Upper lobe of right lung (tissue), 1 donor: Measurements from ENCODE around the gene HSPA6. TPM values are rescaled to one million over a fixed set of nuclear protein-coding genes. Genes with fewer than 3 reads are reported as not detected.
"Not testable (repeated sequence)": the region's sequence is repeated elsewhere in the genome, so short reads cannot be mapped to it uniquely, and the experiment has no call there.

Experiments
- ATAC-seq: fragments of 200-7000 bp; cut with Tn5 transposase; one replicate; pipeline ENCODE4 v1.9.1; 2020; ENCODE audit warnings: mild to moderate bottlenecking, moderate library complexity
- DNase-seq: peaks from one replicate; pipeline ENCODE4 v3.0.0-alpha.2; 2020
- H3K27ac ChIP-seq: fragments of 200-600 bp; one replicate; pipeline ENCODE4 v1.8.0; 2022
- H3K27me3 ChIP-seq: fragments of 200-600 bp; one replicate; pipeline ENCODE4 v1.8.0; 2022; ENCODE audit warnings: mild to moderate bottlenecking
- H3K36me3 ChIP-seq: fragments of 200-600 bp; one replicate; pipeline ENCODE4 v1.8.0; 2022
- H3K4me1 ChIP-seq: fragments of 200-600 bp; one replicate; pipeline ENCODE4 v1.8.0; 2022
- H3K4me3 ChIP-seq: fragments of 200-600 bp; one replicate; pipeline ENCODE4 v1.8.0; 2022; ENCODE audit warnings: mild to moderate bottlenecking
- H3K9me3 ChIP-seq: fragments of 200-600 bp; one replicate; pipeline ENCODE4 v1.8.0; 2022
- CTCF ChIP-seq: fragments of 200-600 bp; IDR thresholded peaks from one replicate; pipeline ENCODE4 v1.8.0; 2022; ENCODE audit warnings: antibody characterized with exemption
- intact Hi-C: fragments of 100-400 bp; cut with DNase I; formaldehyde crosslinking; loops from one replicate; pipeline ENCODE4 v1.11.0; 2022
- total RNA-seq: library from RNA; stranded (reverse); fragmentation: NEBNext Ultra II Directional; extraction: Animal tissue kit (Norgen Biotek cat#: 25700); gene quantifications from one replicate; pipeline ENCODE4 v1.2.1, GENCODE V29; 2021
- donor health status: DM: no; HTN: yes; CAD: no; lungs with severe emphysema.

Gene HSPA6
- total RNA-seq, 1 donor from 2014 or later = 10.9 TPM

GRCh38 chr1:161556990-161557389, 32.6 kb downstream of the HSPA6 start:
- H3K4me1 ChIP-seq, H3K4me3 ChIP-seq, H3K9me3 ChIP-seq, ATAC-seq, H3K36me3 ChIP-seq, intact Hi-C loops, DNase-seq, H3K27me3 ChIP-seq, H3K27ac ChIP-seq: not testable (repeated sequence)

GRCh38 chr1:161557506-161558450, 33.4 kb downstream of the HSPA6 start:
- ATAC-seq, H3K4me1 ChIP-seq, H3K4me3 ChIP-seq, H3K27me3 ChIP-seq, DNase-seq, H3K9me3 ChIP-seq, intact Hi-C loops, H3K27ac ChIP-seq, H3K36me3 ChIP-seq: not testable (repeated sequence)

GRCh38 chr1:161560960-161561715, 36.8 kb downstream of the HSPA6 start:
- DNase-seq, H3K27ac ChIP-seq, H3K36me3 ChIP-seq, H3K9me3 ChIP-seq, H3K4me1 ChIP-seq, H3K4me3 ChIP-seq, H3K27me3 ChIP-seq, intact Hi-C loops: not testable (repeated sequence)
- ATAC-seq = peak; percentile 90
- peak; percentile 31 for TF ChIP-seq CTCF

GRCh38 chr1:161562441-161562840, 38.1 kb downstream of the HSPA6 start:
- H3K27ac ChIP-seq, H3K4me3 ChIP-seq, intact Hi-C loops, H3K9me3 ChIP-seq, H3K36me3 ChIP-seq, DNase-seq, H3K27me3 ChIP-seq, H3K4me1 ChIP-seq: not testable (repeated sequence)
- ATAC-seq = peak; percentile 83

- H3K36me3 ChIP-seq, H3K4me1 ChIP-seq, H3K9me3 ChIP-seq, intact Hi-C loops, DNase-seq, H3K27ac ChIP-seq, H3K27me3 ChIP-seq, ATAC-seq, H3K4me3 ChIP-seq: not testable (repeated sequence)
Measured at GRCh38 chr1:161563522-161563921, 39.2 kb downstream of the HSPA6 start.

GRCh38 chr1:161566602-161566960, 42.2 kb downstream of the HSPA6 start:
- H3K27me3 ChIP-seq, H3K4me3 ChIP-seq, H3K4me1 ChIP-seq, H3K36me3 ChIP-seq, H3K9me3 ChIP-seq, DNase-seq, intact Hi-C loops, H3K27ac ChIP-seq, ATAC-seq: not testable (repeated sequence)

- H3K4me3 ChIP-seq, H3K9me3 ChIP-seq, intact Hi-C loops, DNase-seq, H3K27ac ChIP-seq, H3K4me1 ChIP-seq, H3K27me3 ChIP-seq, H3K36me3 ChIP-seq: not testable (repeated sequence)
- ATAC-seq = peak; percentile 87
Measured at GRCh38 chr1:161571703-161572102, 47.4 kb downstream of the HSPA6 start.

Other genes starting within 250 kb of the HSPA6 start
- gene MPZ, start 214.6 kb upstream of the HSPA6 start, total RNA-seq = 2.5 TPM
- 158 TPM for gene SDHC, start 210.2 kb upstream of the HSPA6 start, total RNA-seq
- gene CFAP126, start 156.7 kb upstream of the HSPA6 start, total RNA-seq = not detected
- 140 TPM for gene FCGR2A, start 19.1 kb upstream of the HSPA6 start, total RNA-seq
- gene FCGR3A, start 25.3 kb downstream of the HSPA6 start, total RNA-seq = 112 TPM
- gene FCGR3B, start 106.6 kb downstream of the HSPA6 start, total RNA-seq = 18.9 TPM
- gene FCGR2B, start 138.6 kb downstream of the HSPA6 start, total RNA-seq = 30.7 TPM
- 0.32 TPM for gene FCRLA, start 182.7 kb downstream of the HSPA6 start, total RNA-seq
- gene FCRLB, start 197.0 kb downstream of the HSPA6 start, total RNA-seq = 2.0 TPM
- gene DUSP12, start 225.2 kb downstream of the HSPA6 start, total RNA-seq = 19.3 TPM
- gene ATF6, start 241.8 kb downstream of the HSPA6 start, total RNA-seq = 32.0 TPM